HG02973 (cell line): Measurements from ENCODE around the gene OBP2A.

Experiments used
- ATAC-seq: cut with Tn5 transposase; IDR thresholded peaks from one replicate; pipeline ENCODE4 v1.9.1; 2021; ENCODE audit warnings: moderate library complexity; ENCODE audit not compliant: unreplicated experiment

OBP2A gene

GRCh38 chr9:135551456-135551855 is 5.5 kb downstream of the OBP2A start:
- no peak for ATAC-seq

- no peak for ATAC-seq
Observed at GRCh38 chr9:135552021-135552697, 6.2 kb downstream of the OBP2A start.

- ATAC-seq = no peak
Observed at GRCh38 chr9:135552698-135553171, 6.8 kb downstream of the OBP2A start.

- ATAC-seq = no peak
Observed at GRCh38 chr9:135554718-135555117, 8.8 kb downstream of the OBP2A start.

GRCh38 chr9:135555203-135555602 is 9.3 kb downstream of the OBP2A start:
- ATAC-seq = no peak

GRCh38 chr9:135555910-135556309 is 10.0 kb downstream of the OBP2A start:
- no peak for ATAC-seq

- ATAC-seq = no peak
Observed at GRCh38 chr9:135559606-135560005, 13.7 kb downstream of the OBP2A start.

- ATAC-seq = no peak
Observed at GRCh38 chr9:135561391-135562234, 15.7 kb downstream of the OBP2A start, which contains the start of gene PAEP. Gene PAEP, plus strand, starts transcription at chr9:135561756.

GRCh38 chr9:135562235-135562745 is 16.4 kb downstream of the OBP2A start:
- no peak for ATAC-seq

GRCh38 chr9:135563039-135563476 is 17.1 kb downstream of the OBP2A start:
- ATAC-seq = no peak

- ATAC-seq = no peak
Observed at GRCh38 chr9:135563858-135564257, 17.9 kb downstream of the OBP2A start.

- ATAC-seq = no peak
Observed at GRCh38 chr9:135565141-135565628, 19.3 kb downstream of the OBP2A start.

- no peak for ATAC-seq
Observed at GRCh38 chr9:135565636-135566035, 19.7 kb downstream of the OBP2A start.

GRCh38 chr9:135566552-135566951 is 20.6 kb downstream of the OBP2A start:
- no peak for ATAC-seq

- ATAC-seq = no peak
Observed at GRCh38 chr9:135567311-135567710, 21.4 kb downstream of the OBP2A start.

GRCh38 chr9:135568026-135568425 is 22.1 kb downstream of the OBP2A start:
- no peak for ATAC-seq

GRCh38 chr9:135570456-135570855 is 24.5 kb downstream of the OBP2A start:
- no peak for ATAC-seq

- no peak for ATAC-seq
Observed at GRCh38 chr9:135572233-135572632, 26.3 kb downstream of the OBP2A start.

- no peak for ATAC-seq
Observed at GRCh38 chr9:135573124-135573523, 27.2 kb downstream of the OBP2A start.

GRCh38 chr9:135574331-135574730 is 28.4 kb downstream of the OBP2A start:
- no peak for ATAC-seq

GRCh38 chr9:135574943-135575342 is 29.0 kb downstream of the OBP2A start:
- no peak for ATAC-seq
